Adrenal gland (tissue), 5 donors: ENCODE results near the gene TRIM24.

ENCODE experiments used
- CTCF ChIP-seq, 6 experiments: fragments of 450-650 bp in 4 of 6; fragments of 200-600 bp in 2 of 6; sonication (generic) in 1 of 6; IDR thresholded peaks; 1 replicate in 5 of 6; 2 replicates in 1 of 6; pipeline versions ENCODE4 v1.5.1 to v1.8.0; 2016 to 2021; ENCODE audit warnings: antibody characterized with exemption in 6 of 6, mild to moderate bottlenecking in 2 of 6, moderate library complexity in 1 of 6
- POLR2A ChIP-seq, 2 donors: fragments of 450-650 bp; IDR thresholded peaks; one replicate each; pipeline ENCODE4 v1.6.1; 2017; ENCODE audit warnings: antibody characterized with exemption in 2 of 2, mild to moderate bottlenecking in 2 of 2, moderate library complexity in 1 of 2
- donor health status: DM: no; HTN: no; CAD: no.

- TF ChIP-seq CTCF (IDR thresholded peaks at IDR 0.05) (no peak), POLR2A (IDR thresholded peaks at IDR 0.05) (no peak)
Observed at GRCh38 chr7:138584283-138584682, 124.2 kb downstream of the TRIM24 start.
